ENCODE measurements around the gene NRXN3.

DNA sequence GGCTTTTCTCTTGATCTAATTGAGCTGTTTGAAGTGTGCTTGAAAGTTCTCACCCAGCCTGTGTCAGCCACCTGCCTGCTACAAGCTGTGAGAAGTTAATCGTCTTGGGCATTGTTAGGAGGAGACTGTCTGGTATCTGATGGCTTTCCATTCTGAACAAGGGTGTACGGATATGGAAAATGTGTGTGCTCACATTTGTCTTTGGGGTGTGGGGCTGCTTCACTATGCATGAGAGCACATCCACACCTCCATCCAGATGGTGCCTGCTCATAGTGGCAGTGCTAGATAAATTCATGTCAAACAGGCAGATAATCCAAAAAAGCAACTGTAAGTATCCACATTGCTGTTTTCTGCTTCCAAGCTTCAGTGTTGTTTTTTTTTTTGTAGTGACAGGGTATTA is 1578.9 kb downstream of the NRXN3 start:
- TF ChIP-seq POLR2AphosphoS5 (IDR thresholded peaks at IDR 0.05; ENCODE audit: low read depth) (no peak), CREB1 (CRISPR knock-in tag; IDR thresholded peaks at IDR 0.05; ENCODE audit: low read depth) (no peak), EZH2 (IDR thresholded peaks at IDR 0.05; ENCODE audit: low read depth, unreplicated experiment) (no peak), CTCF (conservative IDR thresholded peaks at IDR 0.05; ENCODE audit: low read depth in 2 of 2) (no peak), ZNF114 (CRISPR knock-in tag; IDR thresholded peaks at IDR 0.05) (no peak), EZH2phosphoT487 (IDR thresholded peaks at IDR 0.05; ENCODE audit: unreplicated experiment) (no peak)

Measured in GM23338 (cell line).